Spleen (tissue), 7 donors: Measurements from ENCODE around the gene RASSF7.

Experiments used
- POLR2A ChIP-seq, 3 donors: fragments of 450-650 bp; IDR thresholded peaks; one replicate each; pipeline ENCODE4 v1.5.1; 2017; ENCODE audit warnings: antibody characterized with exemption in 3 of 3, mild to moderate bottlenecking in 1 of 3
- TF ChIP-seq, protein P1 (sequence below), 11 experiments: fragments of 200-600 bp in 7 of 11; fragments of 450-650 bp in 4 of 11; sonication (generic) in 4 of 11; IDR thresholded peaks in 8 of 11; conservative IDR thresholded peaks in 3 of 11; 1 replicate in 7 of 11; 2 replicates in 4 of 11; pipeline versions ENCODE4 v1.4.0 to v1.8.0; 2016 to 2021; ENCODE audit warnings: antibody characterized with exemption in 11 of 11, inconsistent platforms in 4 of 11, mild to moderate bottlenecking in 1 of 11
- donor health status: DM: no; HTN: no; CAD: no; lungs with moderate emphysema.
- donor health status: DM: no; HTN: no; CAD: no.
- donor health status: DM: no; HTN: no; CAD: no.

DNA sequence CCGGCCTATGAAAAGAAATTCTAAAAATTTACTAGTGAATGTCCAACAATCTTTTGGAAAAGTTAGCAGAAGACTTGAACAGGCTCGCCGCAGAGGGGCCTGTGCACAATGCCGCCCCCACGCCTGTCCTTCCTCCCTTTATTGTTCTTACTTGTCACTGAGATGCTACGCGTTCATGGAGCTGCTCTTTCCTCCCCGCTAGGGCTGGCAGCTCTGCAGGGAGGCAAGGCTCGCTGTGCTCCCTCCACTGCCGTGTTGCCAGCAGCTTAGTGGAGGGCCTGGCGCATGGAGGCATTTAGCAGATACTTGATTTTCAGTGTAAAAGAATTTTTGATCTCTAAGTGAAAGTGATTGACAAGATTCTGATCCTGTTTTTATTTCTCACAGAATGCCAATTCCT is 30.2 kb downstream of the RASSF7 start:
- TF ChIP-seq, protein P1, sequence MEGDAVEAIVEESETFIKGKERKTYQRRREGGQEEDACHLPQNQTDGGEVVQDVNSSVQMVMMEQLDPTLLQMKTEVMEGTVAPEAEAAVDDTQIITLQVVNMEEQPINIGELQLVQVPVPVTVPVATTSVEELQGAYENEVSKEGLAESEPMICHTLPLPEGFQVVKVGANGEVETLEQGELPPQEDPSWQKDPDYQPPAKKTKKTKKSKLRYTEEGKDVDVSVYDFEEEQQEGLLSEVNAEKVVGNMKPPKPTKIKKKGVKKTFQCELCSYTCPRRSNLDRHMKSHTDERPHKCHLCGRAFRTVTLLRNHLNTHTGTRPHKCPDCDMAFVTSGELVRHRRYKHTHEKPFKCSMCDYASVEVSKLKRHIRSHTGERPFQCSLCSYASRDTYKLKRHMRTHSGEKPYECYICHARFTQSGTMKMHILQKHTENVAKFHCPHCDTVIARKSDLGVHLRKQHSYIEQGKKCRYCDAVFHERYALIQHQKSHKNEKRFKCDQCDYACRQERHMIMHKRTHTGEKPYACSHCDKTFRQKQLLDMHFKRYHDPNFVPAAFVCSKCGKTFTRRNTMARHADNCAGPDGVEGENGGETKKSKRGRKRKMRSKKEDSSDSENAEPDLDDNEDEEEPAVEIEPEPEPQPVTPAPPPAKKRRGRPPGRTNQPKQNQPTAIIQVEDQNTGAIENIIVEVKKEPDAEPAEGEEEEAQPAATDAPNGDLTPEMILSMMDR (IDR thresholded peaks at IDR 0.05 in 8 of 11, conservative IDR thresholded peaks at IDR 0.05 in 3 of 11), result no peak
- no peak for TF ChIP-seq POLR2A (IDR thresholded peaks at IDR 0.05)
